ENCODE results near the gene PRDM10.
"Not testable (repeated sequence)": the region's sequence is repeated elsewhere in the genome, so short reads cannot be mapped to it uniquely, and the experiment has no call there.

The PRDM10 gene, protein sequence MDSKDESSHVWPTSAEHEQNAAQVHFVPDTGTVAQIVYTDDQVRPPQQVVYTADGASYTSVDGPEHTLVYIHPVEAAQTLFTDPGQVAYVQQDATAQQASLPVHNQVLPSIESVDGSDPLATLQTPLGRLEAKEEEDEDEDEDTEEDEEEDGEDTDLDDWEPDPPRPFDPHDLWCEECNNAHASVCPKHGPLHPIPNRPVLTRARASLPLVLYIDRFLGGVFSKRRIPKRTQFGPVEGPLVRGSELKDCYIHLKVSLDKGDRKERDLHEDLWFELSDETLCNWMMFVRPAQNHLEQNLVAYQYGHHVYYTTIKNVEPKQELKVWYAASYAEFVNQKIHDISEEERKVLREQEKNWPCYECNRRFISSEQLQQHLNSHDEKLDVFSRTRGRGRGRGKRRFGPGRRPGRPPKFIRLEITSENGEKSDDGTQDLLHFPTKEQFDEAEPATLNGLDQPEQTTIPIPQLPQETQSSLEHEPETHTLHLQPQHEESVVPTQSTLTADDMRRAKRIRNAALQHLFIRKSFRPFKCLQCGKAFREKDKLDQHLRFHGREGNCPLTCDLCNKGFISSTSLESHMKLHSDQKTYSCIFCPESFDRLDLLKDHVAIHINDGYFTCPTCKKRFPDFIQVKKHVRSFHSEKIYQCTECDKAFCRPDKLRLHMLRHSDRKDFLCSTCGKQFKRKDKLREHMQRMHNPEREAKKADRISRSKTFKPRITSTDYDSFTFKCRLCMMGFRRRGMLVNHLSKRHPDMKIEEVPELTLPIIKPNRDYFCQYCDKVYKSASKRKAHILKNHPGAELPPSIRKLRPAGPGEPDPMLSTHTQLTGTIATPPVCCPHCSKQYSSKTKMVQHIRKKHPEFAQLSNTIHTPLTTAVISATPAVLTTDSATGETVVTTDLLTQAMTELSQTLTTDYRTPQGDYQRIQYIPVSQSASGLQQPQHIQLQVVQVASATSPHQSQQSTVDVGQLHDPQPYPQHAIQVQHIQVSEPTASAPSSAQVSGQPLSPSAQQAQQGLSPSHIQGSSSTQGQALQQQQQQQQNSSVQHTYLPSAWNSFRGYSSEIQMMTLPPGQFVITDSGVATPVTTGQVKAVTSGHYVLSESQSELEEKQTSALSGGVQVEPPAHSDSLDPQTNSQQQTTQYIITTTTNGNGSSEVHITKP

DNA sequence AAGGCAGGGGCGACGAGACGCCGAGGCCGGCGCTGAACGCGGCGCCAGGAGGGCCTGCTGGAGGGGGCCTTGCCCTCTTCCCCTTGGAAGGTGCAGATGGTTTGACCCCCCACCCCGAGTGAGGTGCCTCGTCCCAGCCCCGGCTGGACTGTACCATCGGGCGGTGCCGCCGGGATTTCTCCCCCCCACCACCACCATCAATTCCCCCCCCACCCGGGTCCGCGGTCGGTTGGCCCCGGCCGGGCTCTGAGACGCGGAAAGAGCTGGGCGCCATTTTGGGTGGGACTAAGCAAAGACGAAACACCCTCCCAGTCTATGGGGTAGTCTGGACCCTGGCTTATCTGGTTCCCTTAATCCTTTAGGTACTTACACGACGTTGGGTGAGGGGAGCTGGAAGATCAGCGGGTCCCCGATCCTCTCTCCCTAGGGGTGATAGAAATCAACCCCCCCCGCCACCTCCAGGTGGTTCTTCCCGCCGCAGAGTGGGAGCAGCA is at the start of gene PRDM10:
PRDM10 (minus strand) TSS at position 484 of the 494 bp plus-strand sequence. CDS start 41,871 bp downstream, outside the sequence.
- peak; percentile 92 for DNase-seq

DNA sequence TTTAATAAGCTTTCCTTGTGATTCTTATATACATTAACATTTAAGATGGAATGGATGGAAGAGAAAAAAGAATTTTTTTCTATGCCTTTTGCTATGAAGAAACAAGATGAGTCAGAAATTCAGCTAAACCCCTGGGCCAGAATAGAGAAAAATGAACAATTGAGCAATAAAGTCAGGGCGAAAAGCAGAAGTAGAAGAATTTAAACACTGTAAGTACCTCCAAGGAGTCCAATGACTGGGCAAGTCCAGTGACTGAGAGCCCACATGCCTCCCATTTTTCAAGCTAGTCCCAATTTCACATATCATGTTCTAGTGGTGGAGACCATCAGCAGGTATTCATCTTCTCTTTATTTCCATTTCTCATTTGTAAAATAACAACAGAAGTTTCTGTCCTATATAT is 48.4 kb upstream of the PRDM10 start:
- peak; percentile 41 for DNase-seq

DNA sequence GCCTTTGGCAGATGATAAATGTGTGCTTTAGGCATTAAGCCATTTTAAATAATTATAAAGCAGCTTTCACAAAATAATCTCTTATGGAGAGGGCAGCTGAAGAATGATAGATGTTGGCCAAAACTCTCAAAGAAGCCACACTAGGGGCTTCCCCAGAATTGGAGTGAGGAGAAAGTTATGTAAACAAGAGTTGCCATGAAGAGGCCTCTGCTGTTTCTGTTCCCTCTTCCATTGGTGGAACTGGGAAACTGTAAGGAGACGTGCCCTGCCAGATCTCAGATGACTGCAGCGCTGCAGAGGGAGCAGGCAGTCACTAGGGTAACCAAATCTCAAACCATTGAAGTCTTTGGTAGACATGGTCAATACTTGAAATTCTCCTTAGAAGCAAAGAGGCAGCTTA is 47.6 kb upstream of the PRDM10 start:
- peak; percentile 53 for DNase-seq

DNA sequence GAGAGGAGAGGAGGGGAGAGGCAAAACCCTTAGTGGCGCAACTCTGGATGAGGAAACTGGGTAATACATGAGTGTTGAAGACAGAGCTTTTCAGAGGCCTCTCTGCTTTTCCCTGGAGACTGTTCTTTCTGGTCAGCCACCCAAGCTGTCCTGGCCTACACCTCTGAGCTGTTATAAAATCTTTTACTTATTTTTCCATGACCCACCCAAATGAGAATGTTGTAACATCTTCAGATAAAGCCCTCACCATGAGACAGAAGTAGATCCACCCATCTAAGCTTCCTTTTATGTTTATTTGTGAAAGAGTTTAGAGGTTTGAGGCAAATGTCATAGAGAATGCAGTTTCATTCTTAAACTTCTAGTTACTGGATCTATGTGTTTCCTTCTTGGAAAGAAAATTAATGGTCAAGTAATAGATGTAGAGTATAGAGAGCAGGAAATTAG is 46.7 kb upstream of the PRDM10 start:
- no peak for DNase-seq

DNA sequence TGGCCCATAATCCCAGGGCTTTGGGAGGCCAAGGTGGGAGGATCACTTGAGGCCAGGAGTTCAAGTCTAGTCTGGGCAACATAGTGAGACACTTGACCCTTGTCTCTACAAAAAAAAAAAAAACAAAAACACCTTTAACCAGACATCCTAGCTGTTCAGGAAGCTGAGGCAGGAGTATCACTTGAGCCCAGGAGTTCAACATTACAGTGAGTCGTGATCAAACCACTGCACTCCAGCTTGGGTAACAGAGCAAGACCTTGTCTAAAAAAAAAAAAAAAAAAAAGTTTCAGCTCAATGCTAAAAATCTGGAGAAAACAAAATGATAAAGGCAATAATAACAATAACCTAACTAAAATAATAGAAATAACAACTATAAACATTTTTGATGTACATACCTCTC is 44.5 kb upstream of the PRDM10 start:
- DNase-seq = no peak

DNA sequence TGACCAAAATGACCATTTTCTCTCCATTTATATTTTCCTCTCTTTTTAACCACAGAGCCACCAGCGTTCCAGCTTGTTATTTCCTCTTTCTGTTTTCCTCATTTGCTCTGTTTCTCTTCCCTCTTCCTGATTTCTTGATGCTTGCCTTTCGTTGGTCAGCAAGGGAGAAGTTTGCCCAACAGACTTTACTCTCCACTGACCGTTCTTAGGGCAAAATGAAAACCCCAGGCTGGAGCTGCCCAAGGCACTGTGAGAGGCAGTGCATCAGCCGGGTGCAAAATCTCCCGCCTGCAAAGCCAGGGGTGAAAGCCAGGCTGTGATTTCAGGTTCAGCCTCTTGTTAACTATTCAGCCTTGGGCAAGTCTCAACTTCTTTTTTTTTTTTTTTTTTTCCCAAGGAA is 40.9 kb upstream of the PRDM10 start:
- DNase-seq = peak; percentile 21

DNA sequence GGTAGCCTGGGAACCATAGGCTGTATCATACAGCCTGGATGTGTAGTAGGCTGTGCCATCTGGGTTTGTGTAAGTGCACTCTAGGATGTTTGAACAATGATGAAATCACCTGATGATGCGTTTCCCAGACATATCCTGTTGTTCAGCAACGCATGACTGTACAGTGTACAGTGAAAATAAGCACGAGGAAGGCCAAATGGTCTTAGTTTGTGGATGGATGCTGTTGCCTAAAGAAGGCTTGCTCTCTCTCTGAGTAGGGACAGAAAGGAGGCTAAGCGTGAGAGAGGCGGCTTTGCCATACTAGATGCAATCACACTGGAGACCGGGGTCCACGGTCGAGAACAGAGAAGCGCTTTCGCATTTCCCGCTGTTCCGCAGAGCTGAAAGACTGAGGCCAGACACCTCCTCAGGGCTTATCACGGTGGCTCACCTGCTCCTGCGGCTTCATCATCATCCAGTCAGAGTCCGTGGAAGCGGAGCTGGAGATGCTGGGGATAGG is 39.5 kb upstream of the PRDM10 start:
- peak; percentile 32 for DNase-seq

DNA sequence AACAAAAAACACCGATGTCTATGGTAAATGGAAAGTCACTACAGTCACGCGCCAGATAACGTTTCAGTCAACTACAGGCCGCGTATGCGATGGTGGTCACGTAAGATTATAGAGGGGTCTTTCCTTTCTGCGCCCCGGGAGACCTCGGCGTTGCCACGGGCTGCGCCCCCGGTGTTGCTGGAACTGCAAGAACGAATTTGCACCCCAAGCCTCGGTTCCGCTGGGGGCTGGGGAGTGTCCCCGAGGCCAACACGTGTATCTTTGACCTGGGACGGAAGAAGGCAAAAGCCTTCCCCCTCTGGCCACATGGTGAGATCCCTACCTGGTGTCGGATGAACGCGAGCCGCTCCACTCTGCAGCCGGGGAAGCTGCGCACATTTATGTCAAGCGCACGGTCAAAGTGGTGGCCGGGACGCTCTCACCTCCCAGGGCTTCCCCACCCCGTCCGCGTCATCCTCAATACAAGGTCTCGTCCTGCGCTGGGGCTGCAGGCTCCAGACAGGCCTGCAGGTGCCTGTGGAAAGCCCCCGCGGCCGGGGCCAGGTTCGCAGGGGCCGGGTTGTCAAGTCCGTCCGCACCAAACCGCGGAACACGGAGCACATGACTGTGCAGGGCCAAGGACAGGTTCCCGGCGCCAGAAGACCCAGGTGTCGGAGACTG is 37.8 kb upstream of the PRDM10 start:
- no peak for DNase-seq

DNA sequence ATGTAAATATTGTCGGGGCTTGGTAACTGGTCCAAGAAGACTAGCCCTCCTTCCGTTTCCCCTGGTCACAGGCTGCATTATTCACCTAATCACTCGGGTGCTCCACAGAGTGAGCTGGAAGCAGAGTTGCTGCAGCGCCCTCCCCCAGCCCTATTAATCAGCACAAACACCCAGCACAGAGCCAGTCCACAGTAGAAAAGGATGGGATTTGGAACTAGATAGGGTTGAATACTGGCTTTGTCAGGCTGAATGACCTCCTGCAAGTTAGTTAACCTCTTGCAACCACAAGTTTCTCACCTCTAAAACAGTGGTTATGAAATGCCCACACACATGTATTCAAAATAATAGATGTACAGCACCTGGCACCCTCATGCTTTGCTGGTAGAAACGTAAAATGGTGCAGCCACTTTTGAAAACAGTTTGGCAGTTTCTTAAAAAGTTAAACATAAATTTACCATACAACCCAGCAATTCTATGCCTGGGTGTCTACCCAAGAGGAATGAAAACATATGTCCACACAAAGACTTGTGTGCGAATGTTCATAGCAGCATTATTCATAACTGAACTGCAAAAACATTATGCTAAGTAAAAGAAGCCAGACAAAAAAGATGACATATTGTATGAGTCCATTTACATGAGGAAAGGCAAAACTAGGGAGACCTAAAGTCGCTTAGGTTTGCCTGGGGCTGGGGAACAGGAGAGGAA is 35.4 kb upstream of the PRDM10 start:
- DNase-seq = no peak

DNA sequence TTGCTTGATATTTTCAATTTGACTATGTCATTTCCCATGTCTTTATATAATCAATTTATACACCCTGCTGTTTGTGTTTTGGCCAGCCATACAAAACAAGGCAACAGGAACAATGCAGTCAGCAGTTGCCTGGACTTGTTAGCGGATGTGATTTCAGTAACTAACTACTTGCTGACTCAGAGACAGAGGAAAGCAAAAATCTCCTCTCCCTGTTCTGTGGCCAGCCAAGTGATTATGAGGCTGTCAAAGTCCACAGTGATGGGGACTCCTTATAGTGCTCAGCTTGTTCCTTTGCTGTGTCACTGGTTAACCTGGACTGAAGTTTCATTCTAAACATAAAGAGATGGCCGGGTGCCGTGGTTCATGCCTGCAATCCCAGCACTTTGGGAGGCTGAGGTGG is 34.4 kb upstream of the PRDM10 start:
- no peak for DNase-seq

DNA sequence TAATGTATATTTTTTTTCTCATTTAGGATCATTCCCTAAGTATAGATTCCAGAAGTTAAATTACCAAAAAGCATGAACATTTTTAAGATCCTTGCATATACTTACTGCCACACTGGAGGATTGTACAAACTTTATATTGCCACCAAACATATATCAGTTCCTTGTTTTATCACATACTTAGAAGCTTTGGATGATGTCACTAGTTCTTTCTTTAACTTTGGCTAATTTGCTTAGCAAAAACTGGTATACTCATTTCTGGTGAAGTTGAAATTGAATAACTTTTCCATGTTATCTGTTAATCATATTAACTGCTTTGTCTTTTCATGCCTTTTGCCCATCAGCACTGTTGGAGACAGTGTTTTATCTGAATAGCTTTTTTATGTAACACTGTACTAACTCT is 31.6 kb upstream of the PRDM10 start:
- no peak for DNase-seq

DNA sequence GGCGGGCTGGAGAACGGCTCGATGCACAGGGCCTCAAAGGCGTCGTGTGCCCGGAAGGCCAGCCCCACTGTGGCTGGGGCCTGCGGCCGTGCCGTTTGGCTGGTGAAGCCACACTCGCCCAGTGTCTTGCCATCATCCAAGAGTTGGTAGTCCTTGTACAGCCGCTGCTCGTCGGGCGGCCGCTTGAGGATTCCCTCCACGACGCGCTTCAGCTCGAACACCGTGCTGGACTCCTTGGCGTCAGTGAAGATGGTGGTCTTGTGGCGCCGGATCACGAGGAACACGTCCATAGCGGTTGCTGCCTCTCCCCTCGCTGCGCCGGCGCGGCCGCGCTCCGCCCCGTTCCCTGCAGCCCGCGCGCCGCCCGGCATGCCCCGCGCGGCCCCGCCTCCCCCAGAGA is 30.3 kb upstream of the PRDM10 start:
- no peak for DNase-seq

DNA sequence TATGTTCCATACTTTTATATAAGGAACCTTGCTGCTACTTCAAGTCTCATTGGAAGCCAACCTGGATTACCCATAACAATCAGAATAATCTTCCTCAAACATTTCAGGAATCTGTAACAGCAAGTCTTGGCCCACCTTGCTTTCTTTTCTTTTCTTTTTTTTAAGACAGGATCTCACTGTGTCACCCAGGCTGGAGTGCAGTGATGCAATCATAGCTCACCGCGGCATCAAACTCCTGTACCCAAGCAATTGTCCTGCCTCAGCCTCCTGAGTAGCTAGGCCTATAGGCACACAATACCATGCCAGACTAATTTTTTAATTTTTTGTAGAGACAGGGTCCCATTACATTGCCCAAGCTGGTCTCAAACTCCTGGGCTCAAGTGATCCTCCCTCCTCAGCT is 29.3 kb upstream of the PRDM10 start:
- no peak for DNase-seq

DNA sequence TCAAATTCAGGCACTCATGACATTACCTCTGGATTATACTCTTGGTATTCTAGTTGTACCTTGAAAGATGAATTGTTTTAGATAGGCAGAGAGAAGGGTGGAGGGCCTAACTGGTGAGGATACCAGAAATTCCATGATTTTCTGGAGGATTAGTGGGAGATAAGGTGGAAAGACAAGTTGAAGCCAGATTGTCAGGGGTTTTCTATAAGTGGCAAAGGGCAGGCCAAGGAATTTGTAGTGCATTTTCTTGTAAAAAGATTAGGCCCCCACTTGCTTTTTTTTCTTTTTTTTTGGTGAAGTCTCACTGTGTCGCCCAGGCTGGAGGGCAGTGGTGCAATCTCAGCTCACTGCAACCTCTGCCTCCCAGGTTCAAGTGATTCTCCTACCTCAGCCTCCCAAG is 28.4 kb upstream of the PRDM10 start:
- DNase-seq = no peak

DNA sequence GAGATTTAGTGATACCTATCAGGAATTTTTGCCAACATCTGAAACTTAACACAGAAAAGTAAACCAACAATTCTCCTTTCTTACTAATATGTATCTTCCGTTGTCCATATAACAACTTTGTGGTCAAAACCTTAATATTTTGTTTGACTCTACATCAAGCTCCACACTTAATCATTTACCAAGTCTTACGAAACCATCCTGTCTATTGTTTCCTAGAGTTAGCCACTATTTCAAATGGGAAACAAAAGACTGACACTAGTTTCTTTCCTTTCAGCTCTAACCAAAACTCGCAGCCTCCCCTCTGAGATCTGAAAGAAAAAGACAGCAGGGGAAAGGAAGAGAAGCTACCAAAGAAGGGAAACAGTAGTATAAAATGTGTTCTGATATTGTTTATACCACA is 26.5 kb upstream of the PRDM10 start:
- no peak for DNase-seq

DNA sequence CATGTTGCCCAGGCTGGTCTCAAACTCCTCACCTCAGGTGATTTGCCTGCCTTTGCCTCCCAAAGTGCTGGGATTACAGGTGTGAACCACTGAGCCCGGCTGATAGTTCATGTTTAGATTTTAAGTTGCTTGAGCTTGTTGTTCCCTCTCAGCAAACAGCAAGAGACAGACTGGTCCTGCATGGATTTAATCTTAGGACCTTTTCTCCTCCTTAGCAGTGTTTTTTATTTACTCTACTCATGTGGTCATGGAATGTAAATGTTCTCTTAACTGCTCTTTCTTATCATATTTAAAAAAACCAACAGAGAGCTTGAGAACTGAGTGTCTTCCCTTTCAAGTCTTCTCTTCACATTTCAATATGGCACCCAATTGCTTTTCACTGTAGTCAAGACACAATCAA is 22.7 kb upstream of the PRDM10 start:
- DNase-seq = no peak

DNA sequence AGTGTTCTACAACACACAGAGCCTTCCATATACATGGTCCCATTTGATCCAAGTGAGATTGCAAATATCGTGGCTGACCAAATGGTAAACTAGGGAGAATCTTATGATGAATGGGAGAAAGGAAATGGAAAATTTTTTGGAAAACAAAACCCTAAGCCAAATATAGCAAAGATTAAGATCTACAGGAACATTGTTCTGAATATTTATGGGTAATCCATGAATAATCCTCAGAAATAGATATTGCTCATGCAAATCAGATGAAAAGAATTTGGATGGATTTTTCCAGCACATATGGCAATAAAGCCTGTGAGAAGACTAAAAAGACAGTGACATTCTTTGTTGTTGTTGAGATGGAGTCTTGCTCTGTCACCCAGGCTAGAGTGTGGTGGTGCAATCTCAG is 21.7 kb upstream of the PRDM10 start:
- DNase-seq = no peak

DNA sequence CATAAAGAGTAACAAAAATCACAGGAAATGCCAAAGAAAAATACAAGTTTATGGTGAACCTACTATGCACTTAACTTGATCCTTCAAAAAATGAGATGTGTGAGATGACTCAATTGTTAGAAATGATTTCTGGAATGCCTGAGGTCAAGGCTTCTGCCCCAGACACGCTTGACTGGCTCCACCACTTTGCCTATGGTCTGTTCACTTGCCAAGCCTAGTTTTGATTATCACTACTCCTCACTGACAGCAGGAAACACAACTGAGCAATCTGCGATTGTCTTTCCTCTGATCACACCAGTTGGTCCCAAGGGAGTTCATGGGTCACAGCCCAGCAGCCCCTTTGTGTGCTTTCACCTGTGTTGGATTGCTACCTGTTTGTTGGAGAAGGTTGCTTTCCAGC is 20.6 kb upstream of the PRDM10 start:
- peak; percentile 30 for DNase-seq

DNA sequence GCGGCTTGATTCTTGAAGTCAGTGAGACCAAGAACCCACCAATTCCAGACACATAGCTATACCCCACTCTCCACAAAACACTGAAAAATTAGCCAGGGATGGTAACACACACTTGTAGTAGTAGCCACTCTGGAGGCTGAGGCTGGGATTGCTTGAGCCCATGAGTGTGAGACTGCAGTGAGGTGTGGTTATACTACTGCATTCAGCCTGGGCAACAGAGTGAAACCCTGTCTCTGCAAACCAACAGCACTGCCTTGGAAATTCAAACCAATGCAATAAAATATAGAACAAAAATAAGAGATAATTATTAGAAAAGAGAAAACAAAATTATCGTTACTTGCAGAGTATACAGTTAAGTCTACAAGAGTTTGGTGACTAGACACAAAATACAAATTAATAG is 20.2 kb upstream of the PRDM10 start:
- no peak for DNase-seq

DNA sequence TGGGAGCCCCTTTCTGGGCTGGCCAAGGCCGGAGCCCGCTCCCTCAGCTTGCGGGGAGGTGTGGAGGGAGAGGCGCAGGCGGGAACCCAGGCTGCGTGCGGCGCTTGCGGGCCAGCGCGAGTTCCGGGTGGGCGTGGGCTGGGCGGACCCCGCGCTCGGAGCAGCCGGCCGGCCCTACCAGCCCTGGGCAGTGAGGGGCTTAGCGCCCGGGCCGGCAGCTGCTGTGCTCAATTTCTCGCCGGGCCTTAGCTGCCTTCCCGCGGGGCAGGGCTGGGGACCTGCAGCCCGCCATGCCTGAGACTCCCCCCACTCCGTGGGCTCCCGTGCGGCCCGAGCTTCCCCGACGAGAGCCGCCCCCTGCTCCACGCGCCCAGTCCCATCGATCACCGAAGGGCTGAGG is 19.0 kb upstream of the PRDM10 start:
- DNase-seq = not testable (repeated sequence)

DNA sequence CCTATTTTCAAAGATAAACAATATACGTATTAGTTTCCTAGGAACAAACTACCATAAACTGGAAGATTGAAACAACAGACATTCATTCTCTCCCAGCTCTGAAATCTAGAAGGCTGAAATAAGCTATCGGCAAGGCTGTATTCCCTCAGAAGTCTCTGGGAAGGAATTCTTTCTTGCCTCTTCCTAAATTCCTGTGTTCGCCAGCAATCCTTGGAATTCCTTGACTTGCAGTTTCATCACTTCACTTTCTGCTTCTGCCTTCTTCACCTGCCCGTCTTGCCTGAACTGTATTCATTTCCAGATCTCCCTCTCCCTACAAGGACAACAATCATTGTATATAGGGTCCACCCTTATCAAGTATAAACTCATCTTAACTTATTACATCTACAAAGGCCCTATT is 17.7 kb upstream of the PRDM10 start:
- DNase-seq = no peak

DNA sequence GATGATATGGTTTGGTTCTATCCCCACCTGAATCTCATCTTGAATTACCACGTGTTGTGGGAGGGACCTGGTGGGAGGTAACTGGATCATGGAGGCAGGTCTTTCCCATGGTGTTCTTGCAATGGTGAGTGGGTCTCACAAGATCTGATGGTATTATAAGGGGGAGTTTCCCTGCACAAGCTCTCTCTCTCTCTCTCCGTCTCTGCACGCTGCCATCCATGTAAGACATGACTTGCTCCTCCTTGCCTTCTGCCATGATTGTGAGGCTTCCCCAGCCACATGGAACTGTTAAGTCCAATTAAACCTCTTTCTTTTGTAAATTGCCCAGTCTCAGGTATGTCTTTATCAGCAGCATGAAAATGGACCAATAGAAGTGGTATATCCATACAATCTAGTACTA is 13.2 kb upstream of the PRDM10 start:
- not testable (repeated sequence) for DNase-seq

All from CD4-positive, alpha-beta T cell treated with Interleukin-15 for 1 hour (primary cell).